SU-DHL-6 (cell line): ENCODE measurements around the gene NTSR2.

Experiments
- CTCF ChIP-seq: fragments of 200-600 bp; sonication (generic); IDR thresholded peaks from one replicate; pipeline ENCODE4 v1.5.1; 2017; ENCODE audit warnings: antibody characterized with exemption, mild to moderate bottlenecking, low read length, moderate library complexity; ENCODE audit not compliant: insufficient read depth, poor library complexity, severe bottlenecking
- EZH2phosphoT487 ChIP-seq: fragments of 200-600 bp; sonication (generic), shearing (Covaris generic); conservative IDR thresholded peaks from 2 replicates; pipeline ENCODE4 v1.6.1; 2018; ENCODE audit warnings: mild to moderate bottlenecking, antibody characterized with exemption, low read length, moderate library complexity, mixed read lengths

DNA sequence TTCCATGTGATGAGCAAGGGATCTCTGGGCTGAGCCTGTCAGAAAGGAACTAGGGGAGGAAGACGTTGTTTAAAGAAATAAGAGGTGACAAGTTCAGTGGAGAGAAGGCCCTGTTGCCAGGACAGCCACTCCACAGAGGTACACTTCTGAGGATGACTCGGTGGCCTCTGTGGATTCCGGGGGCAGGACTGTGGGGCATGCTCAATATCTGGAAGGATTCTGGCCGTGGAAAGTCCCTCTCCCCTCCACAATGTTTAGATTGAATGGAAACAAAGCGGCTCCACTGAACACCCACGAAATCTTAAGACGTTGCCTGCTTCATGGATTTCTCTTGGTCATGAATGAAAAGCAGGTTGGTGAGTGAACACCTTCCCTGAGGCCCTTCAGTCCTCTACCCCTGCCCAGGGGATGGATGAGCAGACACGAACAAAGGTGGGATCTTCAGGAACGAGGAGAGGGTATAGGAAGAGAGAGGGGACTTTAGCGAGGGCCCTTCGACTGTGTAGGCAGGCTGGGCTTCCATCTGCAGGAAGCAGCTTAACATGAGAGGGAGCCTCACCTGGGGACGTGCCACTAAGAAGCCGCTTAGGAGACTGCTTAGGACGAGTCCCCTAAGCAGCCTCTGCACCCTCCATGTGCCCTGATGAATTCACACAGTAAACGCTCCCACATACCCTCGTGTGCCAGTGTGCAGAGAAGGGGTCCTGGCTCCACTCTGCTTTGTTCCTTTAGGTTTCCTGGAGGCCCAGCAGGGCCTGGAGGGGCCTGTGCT, 1.9 kb downstream of the NTSR2 start:
- no peak for TF ChIP-seq CTCF
- TF ChIP-seq EZH2phosphoT487 = no peak
